IMR-90 (cell line): ENCODE measurements around the gene ANO9. TPM values are rescaled to one million over a fixed set of nuclear protein-coding genes. Genes with fewer than 3 reads are reported as not detected.

Source experiments
- ATAC-seq: fragments of 200-7000 bp; cut with Tn5 transposase; 2 replicates; pipeline ENCODE4 v1.9.1; 2020; ENCODE audit warnings: low read depth, mild to moderate bottlenecking, moderate library complexity
- BruUV-seq: library from RNA; stranded (reverse); fragments of 400-500 nt; replicated peaks from 2 replicates; lab custom pipeline; 2021; lab: Mats Ljungman, UMichigan
- CTCF ChIA-PET: fragments of 300-600 bp; formaldehyde crosslinking; extraction: SDS; loops from one replicate; lab custom pipeline; 2021; ENCODE audit warnings: antibody characterized with exemption; lab: Yijun Ruan, JAX
- POLR2A ChIA-PET: fragments of 300-600 bp; sonication (Branson Sonifier 250); formaldehyde crosslinking; loops from one replicate; lab custom pipeline; 2022; ENCODE audit warnings: antibody characterized with exemption; ENCODE audit not compliant: unreplicated experiment; lab: Charles Lee
- DNase-seq: peaks from one replicate; pipeline ENCODE4 v3.0.0; 2013
- H2AFZ ChIP-seq: replicated peaks from 2 replicates; pipeline ENCODE3; 2013; ENCODE audit warnings: low read length, mild to moderate bottlenecking; ENCODE audit not compliant: poor library complexity
- H2AK5ac ChIP-seq: 2 replicates; pipeline ENCODE4 v1.6.1; 2013; ENCODE audit warnings: low read depth, low read length, inconsistent platforms
- H2AK9ac ChIP-seq: replicated peaks from 2 replicates; pipeline ENCODE3; 2013; ENCODE audit warnings: mild to moderate bottlenecking, low read depth, low read length, moderate library complexity; ENCODE audit not compliant: poor library complexity
- H2BK120ac ChIP-seq: 2 replicates; pipeline ENCODE4 v1.6.1; 2013; ENCODE audit warnings: low read depth, low read length, inconsistent platforms
- H2BK15ac ChIP-seq: 3 replicates; pipeline ENCODE4 v1.6.1; 2013; ENCODE audit warnings: low read depth, low read length, inconsistent platforms
- H2BK20ac ChIP-seq: 2 replicates; pipeline ENCODE4 v1.6.1; 2013; ENCODE audit warnings: low read depth, mild to moderate bottlenecking, inconsistent platforms, low read length, moderate library complexity
- H2BK5ac ChIP-seq: 2 replicates; pipeline ENCODE4 v1.6.1; 2013; ENCODE audit warnings: mild to moderate bottlenecking, low read depth, low read length, inconsistent platforms; ENCODE audit not compliant: poor library complexity, severe bottlenecking
- H3K14ac ChIP-seq: replicated peaks from 2 replicates; pipeline ENCODE4 v1.6.1; 2013; ENCODE audit warnings: low read depth, low read length, inconsistent platforms
- H3K18ac ChIP-seq: 2 replicates; pipeline ENCODE4 v1.6.1; 2013; ENCODE audit warnings: low read depth, low read length, control low read depth
- H3K23ac ChIP-seq: 2 replicates; pipeline ENCODE4 v1.6.1; 2013; ENCODE audit warnings: low read depth, low read length, inconsistent platforms
- H3K27ac ChIP-seq: 2 replicates; pipeline ENCODE4 v1.5.1; 2013; ENCODE audit warnings: mild to moderate bottlenecking, control low read depth, low read length; ENCODE audit not compliant: insufficient read depth
- H3K27me3 ChIP-seq: 2 replicates; pipeline ENCODE4 v1.6.1; 2013; ENCODE audit warnings: low read length; ENCODE audit not compliant: control insufficient read depth, insufficient read depth
- H3K36me3 ChIP-seq: 2 replicates; pipeline ENCODE4 v1.6.1; 2013; ENCODE audit warnings: low read length, mixed read lengths; ENCODE audit not compliant: control insufficient read depth, insufficient read depth
- H3K4ac ChIP-seq: 2 replicates; pipeline ENCODE4 v1.6.1; 2013; ENCODE audit warnings: low read depth, low read length, inconsistent platforms
- H3K4me1 ChIP-seq: 2 replicates; pipeline ENCODE4 v1.6.1; 2013; ENCODE audit warnings: low read length, mixed read lengths; ENCODE audit not compliant: control insufficient read depth, insufficient read depth
- H3K4me2 ChIP-seq: 2 replicates; pipeline ENCODE4 v1.6.1; 2013; ENCODE audit warnings: low read depth, mild to moderate bottlenecking, control low read depth, low read length, moderate library complexity
- H3K4me3 ChIP-seq: 2 replicates; pipeline ENCODE4 v1.5.1; 2013; ENCODE audit warnings: low read depth, mild to moderate bottlenecking, control low read depth, low read length, moderate library complexity; ENCODE audit not compliant: insufficient read depth
- H3K56ac ChIP-seq: 2 replicates; pipeline ENCODE4 v1.6.1; 2013; ENCODE audit warnings: low read length, inconsistent platforms; ENCODE audit not compliant: insufficient read depth; ENCODE audit errors: extremely low read depth
- H3K79me1 ChIP-seq, 2 experiments: 2 replicates each; pipeline ENCODE4 v1.6.1; 2013; ENCODE audit warnings: low read length in 2 of 2, inconsistent platforms in 1 of 2, low read depth in 1 of 2
- H3K9ac ChIP-seq: 2 replicates; pipeline ENCODE4 v1.6.1; 2013; ENCODE audit warnings: low read depth, low read length, control low read depth
- H3K9me1 ChIP-seq: 2 replicates; pipeline ENCODE4 v1.6.1; 2013; ENCODE audit warnings: low read length, inconsistent platforms; ENCODE audit not compliant: insufficient read depth
- H3K9me3 ChIP-seq: 2 replicates; pipeline ENCODE4 v1.6.1; 2013; ENCODE audit warnings: low read length; ENCODE audit not compliant: control insufficient read depth, insufficient read depth
- H4K20me1 ChIP-seq: 2 replicates; pipeline ENCODE4 v1.6.1; 2013; ENCODE audit warnings: low read length, inconsistent platforms; ENCODE audit not compliant: insufficient read depth
- H4K5ac ChIP-seq: 2 replicates; pipeline ENCODE4 v1.6.1; 2013; ENCODE audit warnings: mild to moderate bottlenecking, low read depth, low read length, control low read depth
- H4K8ac ChIP-seq, 2 experiments: 2 replicates each; pipeline ENCODE4 v1.6.1; 2013; ENCODE audit warnings: low read depth in 2 of 2, low read length in 2 of 2, control low read depth in 1 of 2, inconsistent platforms in 1 of 2
- H4K91ac ChIP-seq: 2 replicates; pipeline ENCODE4 v1.6.1; 2013; ENCODE audit warnings: low read depth, low read length, inconsistent platforms; ENCODE audit not compliant: insufficient read depth
- BHLHE40 ChIP-seq: fragments of 150-350 bp; IDR thresholded peaks from 2 replicates; pipeline ENCODE4 v1.6.1; 2016; ENCODE audit warnings: mild to moderate bottlenecking, low read depth, low read length
- CEBPB ChIP-seq: IDR thresholded peaks from 2 replicates; pipeline ENCODE4 v1.6.1; 2012; ENCODE audit warnings: low read depth, low read length, improper control_type of control experiment
- CTCF ChIP-seq: conservative IDR thresholded peaks from 2 replicates; pipeline ENCODE4 v1.5.1; 2012; ENCODE audit warnings: mild to moderate bottlenecking, low read depth, low read length, improper control_type of control experiment
- ELK1 ChIP-seq: fragments of 150-350 bp; IDR thresholded peaks from 2 replicates; pipeline ENCODE4 v1.6.1; 2016; ENCODE audit warnings: low read depth, mild to moderate bottlenecking, low read length, moderate library complexity, borderline replicate concordance
- FOS ChIP-seq: fragments of 150-350 bp; IDR thresholded peaks from 2 replicates; pipeline ENCODE4 v1.6.1; 2016; ENCODE audit warnings: low read depth, low read length
- MAFK ChIP-seq: IDR thresholded peaks from 2 replicates; pipeline ENCODE4 v1.6.1; 2012; ENCODE audit warnings: low read depth, low read length, improper control_type of control experiment
- MAZ ChIP-seq: IDR thresholded peaks from 2 replicates; pipeline ENCODE4 v1.6.1; 2012; ENCODE audit warnings: low read depth, mild to moderate bottlenecking, low read length, improper control_type of control experiment, moderate library complexity, borderline replicate concordance
- MXI1 ChIP-seq: IDR thresholded peaks from 2 replicates; pipeline ENCODE4 v1.6.1; 2012; ENCODE audit warnings: low read depth, mild to moderate bottlenecking, low read length, moderate library complexity, borderline replicate concordance
- NFE2L2 ChIP-seq: fragments of 150-350 bp; IDR thresholded peaks from 2 replicates; pipeline ENCODE4 v1.6.1; 2016; ENCODE audit warnings: low read depth, mild to moderate bottlenecking, low read length
- POLR2A ChIP-seq: IDR thresholded peaks from 2 replicates; pipeline ENCODE4 v1.6.1; 2012; ENCODE audit warnings: mild to moderate bottlenecking, low read depth, low read length
- RCOR1 ChIP-seq: IDR thresholded peaks from 2 replicates; pipeline ENCODE4 v1.6.1; 2012; ENCODE audit warnings: mild to moderate bottlenecking, low read length, improper control_type of control experiment; ENCODE audit not compliant: insufficient replicate concordance
- RFX5 ChIP-seq: IDR thresholded peaks from 2 replicates; pipeline ENCODE4 v1.8.0; 2012; ENCODE audit warnings: low read depth, mild to moderate bottlenecking, low read length, moderate library complexity
- SMC3 ChIP-seq: fragments of 150-350 bp; IDR thresholded peaks from 2 replicates; pipeline ENCODE4 v1.6.1; 2016; ENCODE audit warnings: low read depth, mild to moderate bottlenecking, antibody characterized with exemption, low read length, moderate library complexity
- USF2 ChIP-seq: fragments of 150-350 bp; IDR thresholded peaks from 2 replicates; pipeline ENCODE4 v1.6.1; 2017; ENCODE audit warnings: mild to moderate bottlenecking, antibody characterized with exemption, low read length, low read depth
- WGBS, 2 experiments: methylation state at CpG; one replicate each; pipeline versions ENCODE4 v1.1.5 to v1.1.7; 2013; ENCODE audit warnings: missing lambda C conversion rate in 2 of 2; ENCODE audit not compliant: insufficient read length in 1 of 2; ENCODE audit errors: extremely low coverage in 2 of 2; 5-methylcytosine and 5-hydroxymethylcytosine counted together
- dilution Hi-C: fragments of 300-500 bp; cut with HindIII; formaldehyde crosslinking; loops from one replicate; pipeline ENCODE4 v1.14.3; 2018; ENCODE audit warnings: low sequenced_read_pairs; ENCODE audit not compliant: unreplicated experiment
- in situ Hi-C: fragments of 300-500 bp; cut with MboI; formaldehyde crosslinking; loops from 3 replicates; pipeline ENCODE4 v1.14.3; 2019; ENCODE audit warnings: low sequenced_read_pairs, inconsistent platforms, mixed read lengths
- intact Hi-C: fragments of 100-400 bp; cut with micrococcal nuclease; formaldehyde crosslinking; loops from 2 replicates; pipeline ENCODE4 v1.10.0; 2022
- polyA plus RNA-seq, 3 experiments: library from polyadenylated mRNA; depleted of rRNA; stranded (reverse); fragments of >200 nt; gene quantifications; 2 replicates each; pipeline ENCODE4 v1.2.3, GENCODE V29; 2012; ENCODE audit warnings: low replicate concordance in 1 of 3
- total RNA-seq: library from RNA; depleted of rRNA; stranded (reverse); fragments of >200 nt; gene quantifications from 2 replicates; pipeline ENCODE4 v1.2.3, GENCODE V29; 2012

ANO9 gene
- total and polyA plus RNA-seq, 2 of the 4 experiments (the other 2 are of a cell fraction) = not detected

GRCh38 chr11:445765-446588, 4.2 kb upstream of the ANO9 start:
- H3K23ac ChIP-seq = no peak overlapping the region
- H4K5ac ChIP-seq = no peak overlapping the region
- no peaks in the 10 kb centered on the region for H3K9me3 ChIP-seq
- H2BK15ac ChIP-seq = no peak overlapping the region
- no peak overlapping the region for H3K9ac ChIP-seq
- H3K27me3 ChIP-seq = peaks cover 21% of the 10 kb centered on the region; the same call in 1 of the 2 replicates
- no peak overlapping the region for H3K4me2 ChIP-seq
- no peak overlapping the region for H3K4ac ChIP-seq
- H2AK9ac ChIP-seq = peak overlapping the region; percentile 5
- no peak overlapping the region for H3K56ac ChIP-seq
- ChIA-PET CTCF (no interaction called here), POLR2A (no interaction called here)
- peak overlapping the region; percentile 58 for H2AFZ ChIP-seq
- peaks cover 3% of the 10 kb centered on the region; the same call in 1 of the 2 replicates for H3K4me1 ChIP-seq
- H3K36me3 ChIP-seq = no peaks in the 10 kb centered on the region
- BruUV-seq = no TSS peak
- H2BK20ac ChIP-seq = no peak overlapping the region
- dilution Hi-C loops (no loop called here), intact Hi-C loops (loop anchor here (5.0 to 10.0 kb wide), 2 partner anchors 81 to 239 kb away; partner anchors contain the start of genes B4GALNT4, BET1L and RIC8A), in situ Hi-C loops (no loop called here)
- H3K18ac ChIP-seq = no peak overlapping the region
- no peak overlapping the region for H3K14ac ChIP-seq
- no peak for ATAC-seq
- no peak for DNase-seq
- 62% methylated on average over 7 of the region's 20 CpGs; no CpG with 5 or more reads in 1 of the 2 experiments for WGBS, 2 experiments
- H2BK120ac ChIP-seq = no peak overlapping the region
- H3K27ac ChIP-seq = no peak overlapping the region
- H3K4me3 ChIP-seq = no peak overlapping the region
- H3K9me1 ChIP-seq = no peaks in the 10 kb centered on the region
- H2BK5ac ChIP-seq = no peak overlapping the region
- H4K8ac ChIP-seq = no peak overlapping the region
- no peak overlapping the region for H2AK5ac ChIP-seq
- no peak overlapping the region for H4K91ac ChIP-seq
- H4K20me1 ChIP-seq = peaks cover 3% of the 10 kb centered on the region; the same call in 1 of the 2 replicates
- peaks cover 0 to 12% of the 10 kb centered on the region in 2 experiments; a peak in 3 of 4 replicates for H3K79me1 ChIP-seq
- TF ChIP-seq BHLHE40 (no peak), NFE2L2 (no peak), MXI1 (no peak), RCOR1 (no peak), SMC3 (no peak), MAFK (no peak), POLR2A (no peak), RFX5 (no peak), FOS (no peak), ELK1 (no peak), MAZ (no peak), CEBPB (no peak), USF2 (no peak), CTCF (no peak)
